ENCODE data around the gene LAMTOR2.

GRCh38 chr1:156009404-156009803, 45.2 kb upstream of the LAMTOR2 start:
- TF ChIP-seq POLR2AphosphoS5 (IDR thresholded peaks at IDR 0.05; ENCODE audit: low read depth, low read length) (no peak), CTCF (IDR thresholded peaks at IDR 0.05) (no peak), SIN3A (IDR thresholded peaks at IDR 0.05; ENCODE audit: borderline replicate concordance, insufficient read depth, low read depth, low read length) (no peak), TCF7L2 (IDR thresholded peaks at IDR 0.05; ENCODE audit: low read depth, low read length) (no peak)
- TF ChIP-seq, protein P1, sequence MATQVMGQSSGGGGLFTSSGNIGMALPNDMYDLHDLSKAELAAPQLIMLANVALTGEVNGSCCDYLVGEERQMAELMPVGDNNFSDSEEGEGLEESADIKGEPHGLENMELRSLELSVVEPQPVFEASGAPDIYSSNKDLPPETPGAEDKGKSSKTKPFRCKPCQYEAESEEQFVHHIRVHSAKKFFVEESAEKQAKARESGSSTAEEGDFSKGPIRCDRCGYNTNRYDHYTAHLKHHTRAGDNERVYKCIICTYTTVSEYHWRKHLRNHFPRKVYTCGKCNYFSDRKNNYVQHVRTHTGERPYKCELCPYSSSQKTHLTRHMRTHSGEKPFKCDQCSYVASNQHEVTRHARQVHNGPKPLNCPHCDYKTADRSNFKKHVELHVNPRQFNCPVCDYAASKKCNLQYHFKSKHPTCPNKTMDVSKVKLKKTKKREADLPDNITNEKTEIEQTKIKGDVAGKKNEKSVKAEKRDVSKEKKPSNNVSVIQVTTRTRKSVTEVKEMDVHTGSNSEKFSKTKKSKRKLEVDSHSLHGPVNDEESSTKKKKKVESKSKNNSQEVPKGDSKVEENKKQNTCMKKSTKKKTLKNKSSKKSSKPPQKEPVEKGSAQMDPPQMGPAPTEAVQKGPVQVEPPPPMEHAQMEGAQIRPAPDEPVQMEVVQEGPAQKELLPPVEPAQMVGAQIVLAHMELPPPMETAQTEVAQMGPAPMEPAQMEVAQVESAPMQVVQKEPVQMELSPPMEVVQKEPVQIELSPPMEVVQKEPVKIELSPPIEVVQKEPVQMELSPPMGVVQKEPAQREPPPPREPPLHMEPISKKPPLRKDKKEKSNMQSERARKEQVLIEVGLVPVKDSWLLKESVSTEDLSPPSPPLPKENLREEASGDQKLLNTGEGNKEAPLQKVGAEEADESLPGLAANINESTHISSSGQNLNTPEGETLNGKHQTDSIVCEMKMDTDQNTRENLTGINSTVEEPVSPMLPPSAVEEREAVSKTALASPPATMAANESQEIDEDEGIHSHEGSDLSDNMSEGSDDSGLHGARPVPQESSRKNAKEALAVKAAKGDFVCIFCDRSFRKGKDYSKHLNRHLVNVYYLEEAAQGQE (IDR thresholded peaks at IDR 0.05; ENCODE audit: insufficient read depth in 1 of 2, low read depth in 2 of 2, low read length in 1 of 2) = no peak
